ENCODE measurements around the gene SLC3A2.

DNA sequence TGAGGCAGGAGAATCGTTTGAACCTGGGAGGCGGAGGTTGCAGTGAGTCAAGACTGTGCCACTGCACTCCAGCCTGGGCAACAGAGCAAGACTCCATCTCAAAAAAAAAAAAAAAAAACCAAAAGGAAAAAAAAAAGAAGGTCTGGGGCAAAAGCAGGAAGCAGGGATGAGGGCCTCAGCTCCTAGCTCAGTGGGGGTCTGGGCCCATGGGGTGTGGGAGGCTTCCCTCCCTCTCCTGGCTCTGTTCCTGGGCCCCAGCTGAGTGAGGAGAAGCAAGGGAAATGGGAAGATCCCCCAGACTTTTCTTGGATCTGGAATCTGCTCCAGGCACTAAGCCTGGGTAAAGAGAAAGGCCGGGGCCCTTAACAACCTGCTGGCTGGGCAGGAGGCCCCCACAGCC is 31.6 kb downstream of the SLC3A2 start:
- TF ChIP-seq, protein P1, sequence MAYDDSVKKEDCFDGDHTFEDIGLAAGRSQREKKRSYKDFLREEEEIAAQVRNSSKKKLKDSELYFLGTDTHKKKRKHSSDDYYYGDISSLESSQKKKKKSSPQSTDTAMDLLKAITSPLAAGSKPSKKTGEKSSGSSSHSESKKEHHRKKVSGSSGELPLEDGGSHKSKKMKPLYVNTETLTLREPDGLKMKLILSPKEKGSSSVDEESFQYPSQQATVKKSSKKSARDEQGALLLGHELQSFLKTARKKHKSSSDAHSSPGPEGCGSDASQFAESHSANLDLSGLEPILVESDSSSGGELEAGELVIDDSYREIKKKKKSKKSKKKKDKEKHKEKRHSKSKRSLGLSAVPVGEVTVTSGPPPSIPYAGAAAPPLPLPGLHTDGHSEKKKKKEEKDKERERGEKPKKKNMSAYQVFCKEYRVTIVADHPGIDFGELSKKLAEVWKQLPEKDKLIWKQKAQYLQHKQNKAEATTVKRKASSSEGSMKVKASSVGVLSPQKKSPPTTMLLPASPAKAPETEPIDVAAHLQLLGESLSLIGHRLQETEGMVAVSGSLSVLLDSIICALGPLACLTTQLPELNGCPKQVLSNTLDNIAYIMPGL (CRISPR knock-in tag; IDR thresholded peaks at IDR 0.05): no peak
- TF ChIP-seq NR1H2 (CRISPR knock-in tag; IDR thresholded peaks at IDR 0.05) (no peak), CTCF (IDR thresholded peaks at IDR 0.05) (no peak), TCF7 (CRISPR knock-in tag; IDR thresholded peaks at IDR 0.05; ENCODE audit: low read depth) (no peak)
- TF ChIP-seq, protein P2, sequence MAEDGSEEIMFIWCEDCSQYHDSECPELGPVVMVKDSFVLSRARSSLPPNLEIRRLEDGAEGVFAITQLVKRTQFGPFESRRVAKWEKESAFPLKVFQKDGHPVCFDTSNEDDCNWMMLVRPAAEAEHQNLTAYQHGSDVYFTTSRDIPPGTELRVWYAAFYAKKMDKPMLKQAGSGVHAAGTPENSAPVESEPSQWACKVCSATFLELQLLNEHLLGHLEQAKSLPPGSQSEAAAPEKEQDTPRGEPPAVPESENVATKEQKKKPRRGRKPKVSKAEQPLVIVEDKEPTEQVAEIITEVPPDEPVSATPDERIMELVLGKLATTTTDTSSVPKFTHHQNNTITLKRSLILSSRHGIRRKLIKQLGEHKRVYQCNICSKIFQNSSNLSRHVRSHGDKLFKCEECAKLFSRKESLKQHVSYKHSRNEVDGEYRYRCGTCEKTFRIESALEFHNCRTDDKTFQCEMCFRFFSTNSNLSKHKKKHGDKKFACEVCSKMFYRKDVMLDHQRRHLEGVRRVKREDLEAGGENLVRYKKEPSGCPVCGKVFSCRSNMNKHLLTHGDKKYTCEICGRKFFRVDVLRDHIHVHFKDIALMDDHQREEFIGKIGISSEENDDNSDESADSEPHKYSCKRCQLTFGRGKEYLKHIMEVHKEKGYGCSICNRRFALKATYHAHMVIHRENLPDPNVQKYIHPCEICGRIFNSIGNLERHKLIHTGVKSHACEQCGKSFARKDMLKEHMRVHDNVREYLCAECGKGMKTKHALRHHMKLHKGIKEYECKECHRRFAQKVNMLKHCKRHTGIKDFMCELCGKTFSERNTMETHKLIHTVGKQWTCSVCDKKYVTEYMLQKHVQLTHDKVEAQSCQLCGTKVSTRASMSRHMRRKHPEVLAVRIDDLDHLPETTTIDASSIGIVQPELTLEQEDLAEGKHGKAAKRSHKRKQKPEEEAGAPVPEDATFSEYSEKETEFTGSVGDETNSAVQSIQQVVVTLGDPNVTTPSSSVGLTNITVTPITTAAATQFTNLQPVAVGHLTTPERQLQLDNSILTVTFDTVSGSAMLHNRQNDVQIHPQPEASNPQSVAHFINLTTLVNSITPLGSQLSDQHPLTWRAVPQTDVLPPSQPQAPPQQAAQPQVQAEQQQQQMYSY (CRISPR knock-in tag; IDR thresholded peaks at IDR 0.05): no peak
